Adrenal gland (tissue), 5 donors: ENCODE results near the gene RHBDF2.

ENCODE experiments used
- CTCF ChIP-seq, 6 experiments: fragments of 450-650 bp in 4 of 6; fragments of 200-600 bp in 2 of 6; sonication (generic) in 1 of 6; IDR thresholded peaks; 1 replicate in 5 of 6; 2 replicates in 1 of 6; pipeline versions ENCODE4 v1.5.1 to v1.8.0; 2016 to 2021; ENCODE audit warnings: antibody characterized with exemption in 6 of 6, mild to moderate bottlenecking in 2 of 6, moderate library complexity in 1 of 6
- POLR2A ChIP-seq, 2 donors: fragments of 450-650 bp; IDR thresholded peaks; one replicate each; pipeline ENCODE4 v1.6.1; 2017; ENCODE audit warnings: antibody characterized with exemption in 2 of 2, mild to moderate bottlenecking in 2 of 2, moderate library complexity in 1 of 2
- donor health status: DM: no; HTN: no; CAD: no.

GRCh38 chr17:76506408-76507345 lies 5.5 kb upstream of the RHBDF2 start:
- TF ChIP-seq CTCF (IDR thresholded peaks at IDR 0.05) = peak; percentile 94 to 98 (median 96)
- TF ChIP-seq POLR2A (IDR thresholded peaks at IDR 0.05) = no peak
